Activated naive CD8-positive, alpha-beta T cell treated with anti-CD3 and anti-CD28 coated beads for 36 hours (primary cell): ENCODE data around the gene MSL3B.
"Not testable (repeated sequence)": the region's sequence is repeated elsewhere in the genome, so short reads cannot be mapped to it uniquely, and the experiment has no call there.

ENCODE experiments used
- DNase-seq: peaks from one replicate; pipeline ENCODE4 v3.0.0; 2021
- H3K27ac Mint-ChIP-seq: one replicate; pipeline ENCODE4 v1.8.0; 2022; ENCODE audit warnings: mild to moderate bottlenecking, moderate library complexity, mixed read lengths
- H3K27me3 Mint-ChIP-seq: one replicate; pipeline ENCODE4 v1.8.0; 2022; ENCODE audit warnings: mild to moderate bottlenecking, mixed read lengths
- H3K36me3 Mint-ChIP-seq: one replicate; pipeline ENCODE4 v1.8.0; 2021; ENCODE audit warnings: mild to moderate bottlenecking, mixed read lengths
- H3K4me1 Mint-ChIP-seq: one replicate; pipeline ENCODE4 v1.8.0; 2021; ENCODE audit warnings: mixed read lengths
- H3K4me3 Mint-ChIP-seq: one replicate; pipeline ENCODE4 v1.8.0; 2022; ENCODE audit warnings: mild to moderate bottlenecking, moderate library complexity, mixed read lengths
- H3K9me3 Mint-ChIP-seq: one replicate; pipeline ENCODE4 v1.8.0; 2022; ENCODE audit warnings: mixed read lengths

The MSL3B gene

DNA sequence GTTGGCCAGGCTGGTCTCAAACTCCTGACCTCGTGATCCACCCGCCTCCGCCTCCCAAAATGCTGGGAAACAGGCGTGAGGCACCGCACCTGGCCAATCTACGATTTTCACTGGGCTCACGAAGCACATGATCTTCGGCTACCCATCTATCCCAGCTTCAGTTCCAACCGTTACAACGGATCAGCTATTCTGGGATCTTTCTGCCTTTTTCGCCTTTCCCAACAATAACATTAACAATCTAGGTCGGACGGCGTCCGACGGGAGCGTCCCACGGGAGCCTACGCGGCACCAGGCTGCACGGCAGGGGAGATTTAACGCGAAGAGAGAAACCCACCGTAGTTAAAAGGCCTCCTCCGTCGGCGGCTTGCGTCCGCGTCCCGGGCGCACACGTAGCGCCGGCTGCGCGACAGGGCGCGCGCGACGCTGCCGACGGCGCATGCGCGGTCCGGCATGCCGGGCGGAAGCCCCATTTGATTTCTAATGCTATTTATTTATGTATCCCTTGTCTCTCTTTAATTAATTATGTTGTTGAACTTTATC, at the start of gene MSL3B:
MSL3B (minus strand) TSS at position 394 of the 540 bp plus-strand sequence.
- peaks cover 25% of the 10 kb centered on the region for H3K27me3 Mint-ChIP-seq
- peak; percentile 74 for DNase-seq
- H3K27ac Mint-ChIP-seq: peak within 1 kb of the TSS; percentile 90
- H3K9me3 Mint-ChIP-seq: peaks cover 17% of the 10 kb centered on the region
- H3K4me3 Mint-ChIP-seq: peak within 1 kb of the TSS; percentile 91
- H3K36me3 Mint-ChIP-seq: peaks cover 29% of the 10 kb centered on the region
- H3K4me1 Mint-ChIP-seq: peaks cover 8% of the 10 kb centered on the region

- no peak within 1 kb of the TSS for H3K27ac Mint-ChIP-seq
- H3K4me1 Mint-ChIP-seq: peaks cover 5% of the 10 kb centered on the region
- peaks cover 33% of the 10 kb centered on the region for H3K27me3 Mint-ChIP-seq
- no peak within 1 kb of the TSS for H3K4me3 Mint-ChIP-seq
- H3K9me3 Mint-ChIP-seq: no peaks in the 10 kb centered on the region
- DNase-seq: no peak
- no peaks in the 10 kb centered on the region for H3K36me3 Mint-ChIP-seq
Measured at GRCh38 chr2:233917116-233917515, 48.9 kb upstream of the MSL3B start, which contains the start of gene TRPM8. Gene TRPM8, plus strand, starts transcription at chr2:233917373. Its CDS starts 9,165 bp downstream, at chr2:233926538.

- no peak for DNase-seq
- H3K9me3 Mint-ChIP-seq: no peaks in the 10 kb centered on the region
- no peak overlapping the region for H3K27ac Mint-ChIP-seq
- no peak overlapping the region for H3K4me3 Mint-ChIP-seq
- peaks cover 3% of the 10 kb centered on the region for H3K4me1 Mint-ChIP-seq
- H3K36me3 Mint-ChIP-seq: no peaks in the 10 kb centered on the region
- H3K27me3 Mint-ChIP-seq: peaks cover 33% of the 10 kb centered on the region
Measured at GRCh38 chr2:233915128-233915527, 46.9 kb upstream of the MSL3B start.

GRCh38 chr2:233912691-233913423, 44.7 kb upstream of the MSL3B start:
- Mint-ChIP-seq H3K27ac (no peak overlapping the region), H3K36me3 (no peaks in the 10 kb centered on the region), H3K27me3 (peaks cover 24% of the 10 kb centered on the region), H3K4me1 (no peaks in the 10 kb centered on the region), H3K4me3 (no peak overlapping the region), H3K9me3 (no peaks in the 10 kb centered on the region)
- DNase-seq: peak; percentile 17

GRCh38 chr2:233907627-233908026, 39.4 kb upstream of the MSL3B start:
- DNase-seq: no peak
- Mint-ChIP-seq H3K9me3 (no peaks in the 10 kb centered on the region), H3K4me1 (no peaks in the 10 kb centered on the region), H3K4me3 (no peak overlapping the region), H3K27me3 (peaks cover 3% of the 10 kb centered on the region), H3K36me3 (no peaks in the 10 kb centered on the region), H3K27ac (no peak overlapping the region)

DNA sequence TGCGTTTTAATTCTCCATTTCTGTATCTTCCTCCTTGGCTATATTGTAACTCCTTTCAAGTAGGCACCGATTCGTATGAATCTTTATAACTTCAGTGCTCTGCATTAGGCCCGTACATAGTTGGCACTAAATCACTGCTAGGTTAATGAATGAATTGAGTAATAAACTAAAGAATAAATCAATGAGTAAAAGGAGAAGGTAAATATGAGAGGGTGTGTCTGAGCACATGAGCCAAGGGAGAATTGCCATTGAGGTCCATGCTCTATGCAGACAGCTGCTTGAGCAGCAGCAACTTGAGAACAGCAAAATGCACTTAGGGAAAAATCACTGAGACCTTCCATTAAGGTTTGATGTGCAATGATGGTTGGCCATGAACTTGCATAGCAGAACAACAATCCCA, 37.8 kb upstream of the MSL3B start:
- peaks cover 4% of the 10 kb centered on the region for H3K27me3 Mint-ChIP-seq
- no peaks in the 10 kb centered on the region for H3K36me3 Mint-ChIP-seq
- H3K4me3 Mint-ChIP-seq: no peak overlapping the region
- no peak for DNase-seq
- H3K27ac Mint-ChIP-seq: no peak overlapping the region
- H3K9me3 Mint-ChIP-seq: no peaks in the 10 kb centered on the region
- no peaks in the 10 kb centered on the region for H3K4me1 Mint-ChIP-seq

DNA sequence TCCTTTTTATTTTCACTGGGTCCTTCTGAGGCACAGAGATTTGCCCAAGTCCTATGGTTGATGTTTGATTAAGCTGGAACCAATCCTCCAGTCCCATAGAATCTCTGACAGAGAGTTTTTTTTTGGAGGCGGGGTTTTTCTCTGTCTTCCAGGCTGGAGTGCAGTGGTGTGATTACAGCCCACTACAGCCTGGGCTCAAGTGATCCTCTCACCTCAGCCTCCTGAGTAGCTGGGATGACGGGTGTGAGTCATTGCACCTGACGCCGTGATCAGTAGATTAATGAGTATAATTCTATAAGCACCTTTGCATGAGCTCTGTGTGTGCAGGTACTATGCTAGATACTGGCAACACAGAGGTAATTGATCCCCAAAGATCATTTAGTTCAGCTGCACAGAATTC, 33.7 kb upstream of the MSL3B start:
- Mint-ChIP-seq H3K9me3 (peaks cover 1% of the 10 kb centered on the region), H3K4me1 (peaks cover 14% of the 10 kb centered on the region), H3K27ac (no peak overlapping the region), H3K36me3 (no peaks in the 10 kb centered on the region), H3K4me3 (no peak overlapping the region), H3K27me3 (peaks cover 6% of the 10 kb centered on the region)
- no peak for DNase-seq

GRCh38 chr2:233901367-233901766, 33.2 kb upstream of the MSL3B start:
- H3K27ac Mint-ChIP-seq: no peak overlapping the region
- H3K9me3 Mint-ChIP-seq: peaks cover 1% of the 10 kb centered on the region
- no peak overlapping the region for H3K4me3 Mint-ChIP-seq
- H3K36me3 Mint-ChIP-seq: no peaks in the 10 kb centered on the region
- peaks cover 15% of the 10 kb centered on the region for H3K4me1 Mint-ChIP-seq
- no peak for DNase-seq
- H3K27me3 Mint-ChIP-seq: peaks cover 6% of the 10 kb centered on the region

DNA sequence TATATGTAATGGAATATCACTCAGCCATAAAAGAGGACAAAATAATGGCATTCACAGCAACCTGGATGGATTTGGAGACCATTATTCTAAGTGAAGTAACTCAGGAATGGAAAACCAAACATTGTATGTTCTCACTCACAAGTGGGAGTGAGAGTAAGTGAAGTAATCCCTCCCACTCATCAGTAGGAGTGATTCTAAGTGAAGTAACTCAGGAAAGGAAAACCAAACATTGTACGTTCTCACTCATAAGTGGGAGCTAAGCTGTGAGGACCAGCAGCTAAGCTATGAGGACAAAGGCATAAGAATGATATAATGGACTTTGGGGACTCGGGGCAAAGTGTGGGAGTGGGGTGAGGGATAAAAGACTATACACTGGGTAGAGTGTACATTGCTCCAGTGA, 28.1 kb upstream of the MSL3B start:
- H3K9me3 Mint-ChIP-seq: not testable (repeated sequence)
- peaks cover 16% of the 10 kb centered on the region for H3K4me1 Mint-ChIP-seq

GRCh38 chr2:233892793-233893192, 24.6 kb upstream of the MSL3B start:
- Mint-ChIP-seq H3K4me3 (no peak overlapping the region), H3K4me1 (peaks cover 2% of the 10 kb centered on the region), H3K9me3 (no peaks in the 10 kb centered on the region), H3K36me3 (no peaks in the 10 kb centered on the region), H3K27me3 (peaks cover 19% of the 10 kb centered on the region), H3K27ac (no peak overlapping the region)
- DNase-seq: no peak

More for the DNA sequence above, 28.1 kb upstream of the MSL3B start:
- H3K4me3 Mint-ChIP-seq, H3K27ac Mint-ChIP-seq, H3K36me3 Mint-ChIP-seq, H3K27me3 Mint-ChIP-seq, DNase-seq: not testable (repeated sequence)

- H3K36me3 Mint-ChIP-seq: peaks cover 5% of the 10 kb centered on the region
- peaks cover 25% of the 10 kb centered on the region for H3K27me3 Mint-ChIP-seq
- H3K4me1 Mint-ChIP-seq: no peaks in the 10 kb centered on the region
- no peak overlapping the region for H3K27ac Mint-ChIP-seq
- no peak for DNase-seq
- no peak overlapping the region for H3K4me3 Mint-ChIP-seq
- H3K9me3 Mint-ChIP-seq: peaks cover 23% of the 10 kb centered on the region
Measured at GRCh38 chr2:233882353-233882752, 14.2 kb upstream of the MSL3B start.

GRCh38 chr2:233872125-233872524, 3.9 kb upstream of the MSL3B start:
- not testable (repeated sequence) for H3K27ac Mint-ChIP-seq, H3K4me1 Mint-ChIP-seq, H3K4me3 Mint-ChIP-seq, DNase-seq, H3K36me3 Mint-ChIP-seq
- peaks cover 51% of the 10 kb centered on the region for H3K27me3 Mint-ChIP-seq
- H3K9me3 Mint-ChIP-seq: peaks cover 12% of the 10 kb centered on the region

- DNase-seq: no peak
- Mint-ChIP-seq H3K4me3 (no peak overlapping the region), H3K36me3 (peaks cover 16% of the 10 kb centered on the region), H3K9me3 (peaks cover 14% of the 10 kb centered on the region), H3K27me3 (peaks cover 49% of the 10 kb centered on the region), H3K4me1 (no peaks in the 10 kb centered on the region), H3K27ac (no peak overlapping the region)
Measured at GRCh38 chr2:233871432-233871831, 3.2 kb upstream of the MSL3B start.

DNA sequence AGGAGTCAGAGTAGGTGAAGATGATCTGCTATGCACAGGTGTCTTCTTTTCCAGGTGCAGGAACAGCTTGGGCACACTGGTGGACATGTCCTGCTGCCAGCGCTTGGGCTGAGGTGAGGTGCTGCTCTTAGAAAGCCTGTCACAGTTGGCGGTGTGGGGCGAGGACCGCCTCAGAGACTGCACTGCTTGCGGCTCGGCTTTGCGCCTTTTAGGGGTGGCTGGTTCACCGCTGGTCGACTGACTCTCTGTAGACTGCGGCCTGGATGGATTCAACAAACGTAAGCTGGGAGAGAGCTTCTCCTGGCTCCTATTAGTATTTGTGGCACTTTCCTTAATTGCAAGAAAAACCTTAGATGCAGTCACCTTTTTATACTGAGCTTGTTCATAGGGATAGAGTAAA, 1.7 kb downstream of the MSL3B start:
- H3K9me3 Mint-ChIP-seq: peaks cover 17% of the 10 kb centered on the region
- no peak overlapping the region for H3K27ac Mint-ChIP-seq
- peaks cover 14% of the 10 kb centered on the region for H3K27me3 Mint-ChIP-seq
- no peak overlapping the region for H3K4me3 Mint-ChIP-seq
- H3K4me1 Mint-ChIP-seq: peaks cover 8% of the 10 kb centered on the region
- DNase-seq: no peak
- peaks cover 33% of the 10 kb centered on the region for H3K36me3 Mint-ChIP-seq

- Mint-ChIP-seq H3K36me3 (peaks cover 33% of the 10 kb centered on the region), H3K4me1 (peaks cover 8% of the 10 kb centered on the region), H3K9me3 (peaks cover 17% of the 10 kb centered on the region), H3K27me3 (peaks cover 8% of the 10 kb centered on the region), H3K27ac (no peak overlapping the region), H3K4me3 (no peak overlapping the region)
- DNase-seq: no peak
Measured at GRCh38 chr2:233865838-233866237, 2.3 kb downstream of the MSL3B start.

GRCh38 chr2:233862261-233862768, 5.9 kb downstream of the MSL3B start:
- Mint-ChIP-seq H3K4me3 (no peak overlapping the region), H3K9me3 (peaks cover 9% of the 10 kb centered on the region), H3K4me1 (peaks cover 13% of the 10 kb centered on the region), H3K27me3 (no peaks in the 10 kb centered on the region), H3K27ac (no peak overlapping the region), H3K36me3 (peaks cover 26% of the 10 kb centered on the region)
- DNase-seq: no peak
